ENCODE measurements around the gene ENTPD6. TPM values are rescaled to one million over a fixed set of nuclear protein-coding genes. Genes with fewer than 3 reads are reported as not detected.

ENTPD6 gene
- polyA plus RNA-seq, 3 donors from 2014 or later, result 22.6 to 36.9 (median 30.0) TPM

Other genes with a start within 250 kb of the ENTPD6 start
- gene CST7, start 246.4 kb upstream of the ENTPD6 start, polyA plus RNA-seq, result 1,000 to 10,000 TPM; 2,262 to 2,521 (median 2,438) TPM
- gene APMAP, start 203.0 kb upstream of the ENTPD6 start, polyA plus RNA-seq, result 1,000 to 10,000 TPM in 1 of 3 donors, 100 to 1,000 TPM in 2; 649 to 1,111 (median 667) TPM
- 10 to 100 TPM; 66.6 to 85.2 (median 83.7) TPM for gene ACSS1, start 137.6 kb upstream of the ENTPD6 start, polyA plus RNA-seq
- gene VSX1, start 113.6 kb upstream of the ENTPD6 start, polyA plus RNA-seq, result not detected
- 10 to 100 TPM; 39.3 to 56.0 (median 51.0) TPM for gene PYGB, start 52.4 kb downstream of the ENTPD6 start, polyA plus RNA-seq
- gene ABHD12, start 195.1 kb downstream of the ENTPD6 start, polyA plus RNA-seq, result 10 to 100 TPM; 41.8 to 77.8 (median 49.2) TPM
- 1 to 10 TPM; 1.0 to 2.2 (median 2.0) TPM for gene GINS1, start 212.0 kb downstream of the ENTPD6 start, polyA plus RNA-seq